ENCODE data around the gene TIMM29. TPM values are rescaled to one million over a fixed set of nuclear protein-coding genes. Genes with fewer than 3 reads are reported as not detected.
A peak's percentile ranks its signal among the peaks of the same experiment; 100 is the strongest.

The TIMM29 gene
- total and polyA plus RNA-seq, 2 of the 13 experiments (the other 11 are each of a cell fraction or from before 2014, with no cell fraction given): 7.1 to 33.8 TPM

DNA sequence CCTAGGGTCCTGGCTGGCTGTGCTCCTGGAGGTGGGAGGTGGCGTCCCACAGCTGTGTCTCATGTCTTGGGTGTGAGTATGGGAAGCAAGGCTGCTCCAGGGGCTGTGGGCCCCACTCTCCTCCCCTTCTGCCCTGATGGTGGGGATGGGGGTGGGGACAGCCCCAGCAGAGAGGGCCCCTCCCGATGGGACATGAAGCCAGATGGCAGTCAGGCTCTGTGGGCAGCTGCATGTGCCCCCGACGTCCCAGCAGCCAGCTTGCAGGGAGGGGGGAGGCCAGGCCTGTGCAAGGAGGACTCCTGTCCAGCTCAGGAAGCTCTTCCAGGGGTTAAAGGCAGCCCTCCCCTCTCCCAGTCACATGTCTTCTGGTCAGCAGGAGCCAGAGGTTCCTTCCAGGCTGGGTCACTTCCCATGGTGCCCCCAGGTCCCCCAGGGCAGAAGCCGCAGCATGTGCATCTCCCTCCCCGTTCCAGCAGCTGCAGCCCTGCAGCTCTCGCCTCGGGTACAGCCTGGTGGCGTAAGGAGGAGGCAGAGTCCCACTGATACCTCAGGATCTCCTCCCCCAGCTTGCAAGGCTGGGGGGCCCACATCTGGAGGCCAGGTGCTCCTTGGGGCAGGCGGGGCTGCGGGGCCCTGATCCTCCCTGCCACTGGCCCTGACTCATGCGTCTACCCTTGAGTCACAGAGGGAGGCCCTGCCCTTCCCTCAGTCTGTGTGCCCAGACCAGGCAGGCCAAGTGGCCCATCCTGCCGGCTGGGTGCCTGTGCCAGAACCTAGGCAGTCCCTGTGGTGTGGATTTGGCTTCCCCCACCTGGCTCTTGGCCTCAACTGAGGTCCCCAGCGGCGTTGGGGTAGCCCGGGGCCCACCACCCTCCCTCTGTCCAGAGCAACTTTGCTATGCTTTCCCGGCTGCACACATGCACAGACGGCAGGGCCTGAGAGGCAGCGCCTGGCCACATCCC lies 13.2 kb upstream of the TIMM29 start (continued):
- no peak for TF ChIP-seq ZNF318 (CRISPR knock-in tag; IDR thresholded peaks at IDR 0.05)

DNA sequence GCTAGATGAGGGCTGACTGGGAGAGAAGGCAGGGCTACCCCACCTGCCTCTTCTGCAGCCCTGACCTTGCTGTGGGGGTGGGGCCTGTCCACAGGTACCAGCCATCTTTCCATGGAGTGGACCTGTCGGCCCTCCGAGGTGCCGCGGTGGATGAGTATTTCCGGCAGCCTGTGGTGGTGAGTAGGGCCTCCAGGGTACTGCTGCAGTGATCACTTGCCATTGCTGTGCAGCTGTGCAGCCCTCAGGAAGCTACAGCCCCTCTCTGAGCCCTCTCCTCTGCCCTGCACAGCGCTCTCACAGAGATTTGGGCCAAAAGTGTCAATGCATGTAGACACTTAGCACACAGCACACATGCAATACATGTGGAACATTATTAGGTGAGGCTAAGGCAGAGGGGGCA lies 12.0 kb upstream of the TIMM29 start:
- ATAC-seq: no peak
- TF ChIP-seq NONO (IDR thresholded peaks at IDR 0.05) (no peak), NONO (CRISPR knock-in tag; conservative IDR thresholded peaks at IDR 0.05) (no peak), POLR2A (IDR thresholded peaks at IDR 0.05; ENCODE audit: insufficient read depth in 1 of 2, low read depth in 2 of 2, low read length in 2 of 2) (0 out of 4 replicates have a peak, but pooled peaks of 1 of the 2 experiments have one; percentile 24), ZNF768 (CRISPR knock-in tag; IDR thresholded peaks at IDR 0.05) (peak; percentile 89), GATAD2A (CRISPR knock-in tag; IDR thresholded peaks at IDR 0.05) (no peak), BORCS8-MEF2B (CRISPR knock-in tag; IDR thresholded peaks at IDR 0.05) (no peak), ZNF572 (CRISPR knock-in tag; IDR thresholded peaks at IDR 0.05) (no peak), ZNF589 (CRISPR knock-in tag; conservative IDR thresholded peaks at IDR 0.05) (no peak)
- TF ChIP-seq, protein P1, sequence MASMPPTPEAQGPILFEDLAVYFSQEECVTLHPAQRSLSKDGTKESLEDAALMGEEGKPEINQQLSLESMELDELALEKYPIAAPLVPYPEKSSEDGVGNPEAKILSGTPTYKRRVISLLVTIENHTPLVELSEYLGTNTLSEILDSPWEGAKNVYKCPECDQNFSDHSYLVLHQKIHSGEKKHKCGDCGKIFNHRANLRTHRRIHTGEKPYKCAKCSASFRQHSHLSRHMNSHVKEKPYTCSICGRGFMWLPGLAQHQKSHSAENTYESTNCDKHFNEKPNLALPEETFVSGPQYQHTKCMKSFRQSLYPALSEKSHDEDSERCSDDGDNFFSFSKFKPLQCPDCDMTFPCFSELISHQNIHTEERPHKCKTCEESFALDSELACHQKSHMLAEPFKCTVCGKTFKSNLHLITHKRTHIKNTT (CRISPR knock-in tag; IDR thresholded peaks at IDR 0.05): no peak
- intact Hi-C loops (cut with micrococcal nuclease; ENCODE audit: unreplicated experiment): no loop called here
- in situ Hi-C loops (cut with HindIII; ENCODE audit: extremely low pct_ligation_motif_present, low pct_unique_long_range_greater_than_20kb): no loop called here
- H3K27ac ChIP-seq (ENCODE audit: extremely low read length, insufficient read depth, low read length): no peak overlapping the region
- FAIRE-seq: no peak
- ChIA-PET CTCF (ENCODE audit: low intra/inter-chr PET ratio, low total read pairs) (no interaction called here), POLR2A (no interaction called here)
- H2AFZ ChIP-seq (ENCODE audit: low read length): no peak overlapping the region
- H3K27me3 ChIP-seq (ENCODE audit: control insufficient read depth in 1 of 2, insufficient read depth in 2 of 2, low read length in 2 of 2): no peaks in the 10 kb centered on the region
- peaks cover 38 to 65% of the 10 kb centered on the region in 2 experiments; a peak in 4 of 5 replicates for H3K36me3 ChIP-seq (replicated peaks in 1 of 2; ENCODE audit: control insufficient read depth in 1 of 2, insufficient read depth in 2 of 2, low read length in 2 of 2)
- DNase-seq (ENCODE audit: low spot score): no peak
- H3K9ac ChIP-seq (ENCODE audit: insufficient read depth, low read depth, low read length): no peak overlapping the region
- H3K9me3 ChIP-seq (ENCODE audit: low read length): no peaks in the 10 kb centered on the region
- H3K4me3 ChIP-seq (replicated peaks in 1 of 3; ENCODE audit: insufficient read depth in 1 of 3, low read depth in 2 of 3, low read length in 3 of 3): no peak overlapping the region
- H3K4me1 ChIP-seq (ENCODE audit: insufficient read depth, low read length): no peaks in the 10 kb centered on the region
- BruUV-seq (replicated peaks): no TSS peak
- no peaks in the 10 kb centered on the region for H4K20me1 ChIP-seq (ENCODE audit: insufficient read depth, low read length)
- H3K4me2 ChIP-seq (ENCODE audit: low read depth, low read length): no peak overlapping the region
- no peaks in the 10 kb centered on the region for H3K79me2 ChIP-seq (ENCODE audit: insufficient read depth, low read length)
- 100% methylated on average over 1 of the region's 6 CpGs for WGBS (ENCODE audit: low lambda C conversion rate)

All from HepG2 (cell line).